Spleen (tissue), 11 donors: ENCODE measurements around the gene PIGU. TPM values are rescaled to one million over a fixed set of nuclear protein-coding genes. Genes with fewer than 3 reads are reported as not detected.

Source experiments
- DNase-seq: peaks from one replicate; pipeline ENCODE4 v3.0.0-alpha.2; 2020
- H3K27ac ChIP-seq, 8 donors: fragments of 200-600 bp; sonication (generic) in 7 of 8; 1 replicate in 4 of 8; 2 replicates in 4 of 8; pipeline versions ENCODE4 v1.5.0 to v1.8.0; 2016 to 2021; ENCODE audit warnings: inconsistent platforms in 4 of 8, mild to moderate bottlenecking in 4 of 8, moderate library complexity in 1 of 8
- H3K27me3 ChIP-seq, 7 donors: fragments of 200-600 bp; sonication (generic) in 6 of 7; replicated peaks in 1 of 7; 1 replicate in 4 of 7; 2 replicates in 3 of 7; pipeline versions ENCODE4 v1.5.0 to v1.8.0; 2016 to 2021; ENCODE audit warnings: inconsistent platforms in 3 of 7, mild to moderate bottlenecking in 1 of 7
- H3K36me3 ChIP-seq, 6 donors: fragments of 200-600 bp; sonication (generic) in 5 of 6; 1 replicate in 4 of 6; 2 replicates in 2 of 6; pipeline versions ENCODE4 v1.5.0 to v1.8.0; 2016 to 2021; ENCODE audit warnings: inconsistent platforms in 2 of 6
- H3K4me1 ChIP-seq, 6 donors: fragments of 200-600 bp; sonication (generic) in 5 of 6; 1 replicate in 3 of 6; 2 replicates in 3 of 6; pipeline versions ENCODE4 v1.5.0 to v1.8.0; 2016 to 2021; ENCODE audit warnings: inconsistent platforms in 3 of 6
- H3K4me3 ChIP-seq, 8 donors: fragments of 200-600 bp; sonication (generic) in 7 of 8; 1 replicate in 4 of 8; 2 replicates in 4 of 8; pipeline versions ENCODE4 v1.5.0 to v1.8.0; 2016 to 2021; ENCODE audit warnings: inconsistent platforms in 4 of 8, mild to moderate bottlenecking in 4 of 8, moderate library complexity in 2 of 8
- H3K9me3 ChIP-seq, 8 donors: fragments of 200-600 bp; sonication (generic) in 7 of 8; 1 replicate in 4 of 8; 2 replicates in 4 of 8; pipeline versions ENCODE4 v1.5.0 to v1.8.0; 2016 to 2021; ENCODE audit warnings: inconsistent platforms in 4 of 8
- POLR2A ChIP-seq, 3 donors: fragments of 450-650 bp; IDR thresholded peaks; one replicate each; pipeline ENCODE4 v1.5.1; 2017; ENCODE audit warnings: antibody characterized with exemption in 3 of 3, mild to moderate bottlenecking in 1 of 3
- POLR2AphosphoS5 ChIP-seq, 3 donors: sonication (generic); formaldehyde crosslinking; IDR thresholded peaks; one replicate each; pipeline ENCODE4 v1.5.1; 2017; ENCODE audit warnings: antibody characterized with exemption in 3 of 3
- WGBS, 5 donors: extraction: QIAGEN DNeasy Blood & Tissue Kit in 3 of 5; methylation state at CpG; one replicate each; pipeline versions ENCODE4 v1.1.5 to v1.1.7; 2013 to 2018; 5-methylcytosine and 5-hydroxymethylcytosine counted together
- intact Hi-C: fragments of 100-400 bp; cut with DNase I; formaldehyde crosslinking; loops from one replicate; pipeline ENCODE4 v1.15.0; 2023; ENCODE audit warnings: low total_unique reads
- polyA plus RNA-seq, 3 donors: library from polyadenylated mRNA; stranded (reverse); fragments of 200-250 nt; gene quantifications; one replicate each; pipeline ENCODE4 v1.2.1, GENCODE V29; 2013
- total RNA-seq, 7 donors: library from RNA; depleted of rRNA in 3 of 7; stranded (reverse); fragments of >200 nt in 3 of 7; fragmentation: NEBNext Ultra II Directional in 4 of 7; extraction: Animal tissue kit (Norgen Biotek cat#: 25700) in 4 of 7; gene quantifications; one replicate each; pipeline versions ENCODE4 v1.1.0 to v1.2.1, GENCODE V29; 2016 to 2021
- TF ChIP-seq, protein P1 (sequence below), 11 experiments: fragments of 200-600 bp in 7 of 11; fragments of 450-650 bp in 4 of 11; sonication (generic) in 4 of 11; IDR thresholded peaks in 8 of 11; conservative IDR thresholded peaks in 3 of 11; 1 replicate in 7 of 11; 2 replicates in 4 of 11; pipeline versions ENCODE4 v1.4.0 to v1.8.0; 2016 to 2021; ENCODE audit warnings: antibody characterized with exemption in 11 of 11, inconsistent platforms in 4 of 11, mild to moderate bottlenecking in 1 of 11
- donor health status: healthy with polysubstance abuse.
- donor health status: DM: no; HTN: no; CAD: no; lungs with moderate emphysema.
- donor health status: DM: no; HTN: no; CAD: no.
- donor health status: Bipolar disorder and iron deficiency.
- donor health status: healthy.
- donor health status: DM: no; HTN: no; CAD: no.
- donor health status: DM: yes; HTN: yes; CAD: no.

The PIGU gene
- total and polyA plus RNA-seq, 10 donors = 10.0 to 20.4 (median 14.5) TPM

GRCh38 chr20:34709044-34709830 lies 32.3 kb upstream of the PIGU start:
- peaks cover 4 to 74% (median 41%) of the 10 kb centered on the region in 6 donors for H3K4me1 ChIP-seq
- H3K9me3 ChIP-seq = no peaks in the 10 kb centered on the region
- DNase-seq = peak; percentile 94
- H3K27me3 ChIP-seq = no peaks in the 10 kb centered on the region
- TF ChIP-seq POLR2A (IDR thresholded peaks at IDR 0.05) = no peak
- TF ChIP-seq POLR2AphosphoS5 (IDR thresholded peaks at IDR 0.05) = peak; percentile 66 to 83 (median 67)
- TF ChIP-seq, protein P1, sequence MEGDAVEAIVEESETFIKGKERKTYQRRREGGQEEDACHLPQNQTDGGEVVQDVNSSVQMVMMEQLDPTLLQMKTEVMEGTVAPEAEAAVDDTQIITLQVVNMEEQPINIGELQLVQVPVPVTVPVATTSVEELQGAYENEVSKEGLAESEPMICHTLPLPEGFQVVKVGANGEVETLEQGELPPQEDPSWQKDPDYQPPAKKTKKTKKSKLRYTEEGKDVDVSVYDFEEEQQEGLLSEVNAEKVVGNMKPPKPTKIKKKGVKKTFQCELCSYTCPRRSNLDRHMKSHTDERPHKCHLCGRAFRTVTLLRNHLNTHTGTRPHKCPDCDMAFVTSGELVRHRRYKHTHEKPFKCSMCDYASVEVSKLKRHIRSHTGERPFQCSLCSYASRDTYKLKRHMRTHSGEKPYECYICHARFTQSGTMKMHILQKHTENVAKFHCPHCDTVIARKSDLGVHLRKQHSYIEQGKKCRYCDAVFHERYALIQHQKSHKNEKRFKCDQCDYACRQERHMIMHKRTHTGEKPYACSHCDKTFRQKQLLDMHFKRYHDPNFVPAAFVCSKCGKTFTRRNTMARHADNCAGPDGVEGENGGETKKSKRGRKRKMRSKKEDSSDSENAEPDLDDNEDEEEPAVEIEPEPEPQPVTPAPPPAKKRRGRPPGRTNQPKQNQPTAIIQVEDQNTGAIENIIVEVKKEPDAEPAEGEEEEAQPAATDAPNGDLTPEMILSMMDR (IDR thresholded peaks at IDR 0.05 in 8 of 11, conservative IDR thresholded peaks at IDR 0.05 in 3 of 11) = peak in 1 of 11 experiments; percentile 16
- peaks cover 0 to 37% (median 6%) of the 10 kb centered on the region in 6 donors for H3K36me3 ChIP-seq
- peak overlapping the region; percentile 71 to 86 (median 76) for H3K4me3 ChIP-seq
- WGBS, 5 donors = 0 to 2% (median 1%) methylated on average over 26 to 64 of the region's 64 CpGs
- intact Hi-C loops = loop anchor here (5.0 kb wide), 2 partner anchors 167 to 397 kb away; no protein-coding TSS in a partner anchor
- peak overlapping the region; percentile 75 to 91 (median 82) for H3K27ac ChIP-seq

DNA sequence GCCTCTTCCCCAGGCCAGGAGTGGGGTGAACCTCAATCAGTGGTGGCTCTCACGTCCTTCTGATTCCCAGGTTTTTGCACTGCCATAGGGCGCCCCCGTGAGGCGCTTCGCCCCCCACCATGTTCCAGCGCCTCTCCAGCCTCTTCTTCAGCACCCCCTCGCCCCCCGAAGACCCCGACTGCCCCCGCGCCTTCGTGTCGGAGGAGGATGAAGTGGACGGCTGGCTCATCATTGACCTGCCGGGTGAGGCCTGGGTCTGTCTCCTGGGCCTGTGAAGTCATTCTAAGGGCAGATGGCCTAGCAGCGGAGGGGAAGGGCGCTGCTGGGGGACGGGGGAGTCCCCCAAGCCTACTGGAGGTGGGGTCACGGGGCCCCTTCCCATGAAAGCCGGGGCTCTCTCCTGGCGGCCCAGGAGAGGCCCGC lies 31.7 kb upstream of the PIGU start:
- Histone ChIP-seq H3K27ac (peak overlapping the region in 7 of 8 donors; percentile 75 to 91 (median 84)), H3K36me3 (peaks cover 0 to 31% (median 2%) of the 10 kb centered on the region in 6 donors), H3K27me3 (no peaks in the 10 kb centered on the region), H3K4me1 (peaks cover 4 to 76% (median 42%) of the 10 kb centered on the region in 6 donors), H3K9me3 (no peaks in the 10 kb centered on the region), H3K4me3 (peak overlapping the region; percentile 71 to 86 (median 76))
- peak; percentile 88 for DNase-seq
- WGBS, 5 donors = 3 to 6% (median 4%) methylated on average over 7 to 22 of the region's 22 CpGs
- intact Hi-C loops = loop anchor here (5.0 kb wide), 2 partner anchors 166 to 396 kb away; no protein-coding TSS in a partner anchor
- no peak for TF ChIP-seq POLR2AphosphoS5 (IDR thresholded peaks at IDR 0.05)
- TF ChIP-seq, protein P1 (IDR thresholded peaks at IDR 0.05 in 8 of 11, conservative IDR thresholded peaks at IDR 0.05 in 3 of 11) = peak; percentile 8 to 81 (median 60)
- no peak for TF ChIP-seq POLR2A (IDR thresholded peaks at IDR 0.05)

DNA sequence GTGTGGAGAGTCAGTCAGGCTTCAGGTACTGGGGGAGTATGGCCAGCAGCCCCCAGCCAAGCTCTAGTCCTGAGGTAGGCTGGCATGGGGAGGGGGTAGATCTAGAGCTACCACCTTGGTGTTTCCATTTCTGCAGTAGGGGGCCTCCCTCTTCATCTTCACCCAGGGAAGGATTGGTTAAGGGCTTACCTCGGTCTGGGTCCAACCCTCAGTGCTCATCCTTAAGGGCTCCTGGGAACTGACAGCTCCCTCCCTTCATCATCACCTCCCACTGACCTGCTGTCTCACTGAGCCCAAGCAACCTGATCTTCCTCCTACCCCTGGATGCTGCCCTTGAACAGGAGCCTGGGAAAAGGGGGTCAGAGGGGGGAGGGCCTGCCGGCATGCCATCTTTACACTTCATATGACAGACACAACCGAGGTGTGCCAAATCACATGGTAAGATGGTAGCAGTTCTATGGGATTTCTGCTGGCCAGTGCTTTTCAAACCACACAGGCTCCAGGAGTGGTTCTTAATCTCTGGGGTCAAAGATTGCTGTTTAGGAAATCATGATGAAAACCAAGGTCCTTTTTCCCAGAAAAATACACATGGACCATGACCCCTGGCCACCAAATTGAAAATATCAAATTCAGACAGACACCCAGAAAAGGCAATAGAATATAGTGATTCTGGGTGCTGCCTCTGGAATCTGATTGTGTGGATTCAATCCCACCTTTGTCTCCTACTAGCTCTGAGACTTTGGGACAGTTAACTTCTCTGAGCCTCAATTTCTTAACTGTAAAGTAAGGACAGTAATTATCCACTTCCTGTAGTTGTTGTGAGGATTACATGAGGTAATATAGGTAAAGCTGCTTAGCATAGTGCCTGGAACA lies 30.3 kb upstream of the PIGU start:
- H3K4me1 ChIP-seq = peaks cover 7 to 79% (median 48%) of the 10 kb centered on the region in 6 donors
- TF ChIP-seq POLR2AphosphoS5 (IDR thresholded peaks at IDR 0.05) (no peak), POLR2A (IDR thresholded peaks at IDR 0.05) (no peak)
- TF ChIP-seq, protein P1 (IDR thresholded peaks at IDR 0.05 in 8 of 11, conservative IDR thresholded peaks at IDR 0.05 in 3 of 11) = no peak
- 76 to 81% (median 77%) methylated on average over 3 of the region's 3 CpGs for WGBS, 5 donors
- H3K27ac ChIP-seq = peak overlapping the region in 1 of 8 donors; percentile 100
- intact Hi-C loops = loop anchor here (5.0 kb wide), 2 partner anchors 165 to 395 kb away; no protein-coding TSS in a partner anchor
- no peaks in the 10 kb centered on the region for H3K9me3 ChIP-seq
- peaks cover 0 to 16% (median 0%) of the 10 kb centered on the region in 6 donors for H3K36me3 ChIP-seq
- H3K4me3 ChIP-seq = no peak overlapping the region
- H3K27me3 ChIP-seq = no peaks in the 10 kb centered on the region
- DNase-seq = no peak
